DOHH2 (cell line): ENCODE data around the gene KAT7.

Experiments used
- EZH2phosphoT487 ChIP-seq: fragments of 200-600 bp; sonication (generic); IDR thresholded peaks from 2 replicates; pipeline ENCODE4 v1.6.1; 2017; ENCODE audit warnings: borderline replicate concordance, mild to moderate bottlenecking, antibody characterized with exemption, low read length, moderate library complexity, mixed read lengths
- TF ChIP-seq, protein P1 (sequence below): fragments of 200-600 bp; sonication (generic); IDR thresholded peaks from one replicate; pipeline ENCODE4 v1.5.1; 2014; ENCODE audit warnings: antibody characterized with exemption, mild to moderate bottlenecking, low read depth, low read length; ENCODE audit not compliant: poor library complexity, severe bottlenecking

DNA sequence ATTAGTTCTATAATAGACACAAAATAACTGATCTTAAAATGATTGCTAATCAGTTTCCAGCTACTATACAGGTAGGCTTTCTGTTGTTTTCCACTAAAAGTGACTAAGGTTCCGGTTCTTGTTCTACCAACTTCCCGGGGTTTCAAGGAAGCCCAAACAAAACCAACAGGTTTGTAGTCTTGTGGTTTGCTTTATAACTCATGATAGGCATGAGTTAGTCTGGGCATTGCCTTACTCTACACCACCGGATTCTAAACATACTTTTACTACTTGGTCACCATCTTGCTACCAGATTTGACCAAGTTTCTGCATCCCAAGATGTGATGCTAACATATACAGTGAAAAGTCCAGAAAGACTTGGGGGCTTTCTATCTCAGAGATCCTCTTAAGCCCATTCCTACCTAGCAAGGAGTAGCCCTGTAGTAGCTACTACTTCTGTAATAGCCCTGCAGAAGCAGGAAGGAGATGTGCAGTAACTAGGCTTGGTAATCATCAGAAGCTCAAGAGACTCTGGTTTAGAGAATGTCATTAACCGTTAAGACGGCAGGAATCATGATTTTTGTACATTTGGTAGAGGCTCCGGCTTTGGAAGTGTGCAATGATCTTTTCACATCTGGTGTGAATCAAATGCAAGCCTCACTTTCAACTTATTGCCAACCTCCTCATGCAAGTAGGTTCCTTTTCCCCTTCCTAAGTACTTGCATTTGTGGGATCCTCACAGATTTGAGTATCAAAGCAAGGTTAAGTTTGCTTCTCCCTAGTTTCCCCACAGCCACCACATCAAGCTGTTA lies 26.1 kb upstream of the KAT7 start:
- TF ChIP-seq, protein P1, sequence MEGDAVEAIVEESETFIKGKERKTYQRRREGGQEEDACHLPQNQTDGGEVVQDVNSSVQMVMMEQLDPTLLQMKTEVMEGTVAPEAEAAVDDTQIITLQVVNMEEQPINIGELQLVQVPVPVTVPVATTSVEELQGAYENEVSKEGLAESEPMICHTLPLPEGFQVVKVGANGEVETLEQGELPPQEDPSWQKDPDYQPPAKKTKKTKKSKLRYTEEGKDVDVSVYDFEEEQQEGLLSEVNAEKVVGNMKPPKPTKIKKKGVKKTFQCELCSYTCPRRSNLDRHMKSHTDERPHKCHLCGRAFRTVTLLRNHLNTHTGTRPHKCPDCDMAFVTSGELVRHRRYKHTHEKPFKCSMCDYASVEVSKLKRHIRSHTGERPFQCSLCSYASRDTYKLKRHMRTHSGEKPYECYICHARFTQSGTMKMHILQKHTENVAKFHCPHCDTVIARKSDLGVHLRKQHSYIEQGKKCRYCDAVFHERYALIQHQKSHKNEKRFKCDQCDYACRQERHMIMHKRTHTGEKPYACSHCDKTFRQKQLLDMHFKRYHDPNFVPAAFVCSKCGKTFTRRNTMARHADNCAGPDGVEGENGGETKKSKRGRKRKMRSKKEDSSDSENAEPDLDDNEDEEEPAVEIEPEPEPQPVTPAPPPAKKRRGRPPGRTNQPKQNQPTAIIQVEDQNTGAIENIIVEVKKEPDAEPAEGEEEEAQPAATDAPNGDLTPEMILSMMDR = no peak
- no peak for TF ChIP-seq EZH2phosphoT487
